Karpas-422 (cell line): Measurements from ENCODE around the gene CXXC5. TPM values are rescaled to one million over a fixed set of nuclear protein-coding genes. Genes with fewer than 3 reads are reported as not detected.

ENCODE experiments used
- DNase-seq: peaks from one replicate; pipeline ENCODE4 v3.0.0-alpha.2; 2015
- H2AFZ ChIP-seq: fragments of 200-600 bp; sonication (generic); 2 replicates; pipeline ENCODE4 v1.6.1; 2014; ENCODE audit warnings: antibody characterized with exemption, low read length, mixed read lengths
- H3K27ac ChIP-seq: fragments of 200-600 bp; sonication (generic); 2 replicates; pipeline ENCODE4 v1.5.1; 2014; ENCODE audit warnings: mild to moderate bottlenecking, low read length, moderate library complexity
- H3K27me3 ChIP-seq: fragments of 200-600 bp; sonication (generic); 2 replicates; pipeline ENCODE4 v1.6.1; 2014; ENCODE audit warnings: low read length, mixed read lengths
- H3K36me3 ChIP-seq: fragments of 200-600 bp; sonication (generic); 2 replicates; pipeline ENCODE4 v1.6.1; 2014; ENCODE audit warnings: low read length, mixed read lengths; ENCODE audit not compliant: insufficient read depth
- H3K4me1 ChIP-seq: fragments of 200-600 bp; sonication (generic); 2 replicates; pipeline ENCODE4 v1.6.1; 2014; ENCODE audit warnings: mild to moderate bottlenecking, low read length, mixed read lengths
- H3K4me2 ChIP-seq: fragments of 200-600 bp; sonication (generic); 2 replicates; pipeline ENCODE4 v1.6.1; 2014; ENCODE audit warnings: low read length, low read depth, mild to moderate bottlenecking; ENCODE audit not compliant: poor library complexity, severe bottlenecking
- H3K4me3 ChIP-seq: fragments of 200-600 bp; sonication (generic); 2 replicates; pipeline ENCODE4 v1.5.1; 2014; ENCODE audit warnings: mild to moderate bottlenecking, antibody characterized with exemption, low read length, mixed read lengths
- H3K79me2 ChIP-seq: fragments of 200-600 bp; sonication (generic); 2 replicates; pipeline ENCODE4 v1.6.1; 2014; ENCODE audit warnings: mild to moderate bottlenecking, low read length, mixed read lengths
- H3K9ac ChIP-seq: fragments of 200-600 bp; sonication (generic); 2 replicates; pipeline ENCODE4 v1.6.0; 2014; ENCODE audit warnings: low read length
- H3K9me2 ChIP-seq: fragments of 200-600 bp; sonication (generic), shearing (Covaris generic); replicated peaks from 2 replicates; pipeline ENCODE4 v1.6.0; 2014; ENCODE audit warnings: mild to moderate bottlenecking, low read length, moderate library complexity; ENCODE audit not compliant: insufficient read depth
- H3K9me3 ChIP-seq: fragments of 300-700, 200-600 bp; sonication (generic); 2 replicates; pipeline ENCODE4 v1.6.1; 2014; ENCODE audit warnings: low read length, mixed read lengths
- H4K20me1 ChIP-seq: fragments of 200-600 bp; sonication (generic); 2 replicates; pipeline ENCODE4 v1.6.1; 2014; ENCODE audit warnings: mild to moderate bottlenecking, antibody characterized with exemption, low read length, low read depth; ENCODE audit not compliant: insufficient read depth
- total RNA-seq: library from RNA; depleted of rRNA; stranded (reverse); fragments of >200 nt; shearing (Covaris generic); gene quantifications from 2 replicates; pipeline ENCODE4 v1.2.3, GENCODE V29; 2014; ENCODE audit warnings: low replicate concordance

CXXC5 gene
- total RNA-seq, 1 experiment from 2014 or later: 2.9 TPM

GRCh38 chr5:139664086-139664693, 16.0 kb downstream of the CXXC5 start:
- H3K9ac ChIP-seq: no peak overlapping the region
- no peak overlapping the region for H3K27ac ChIP-seq
- no peaks in the 10 kb centered on the region; the same call in 1 of the 2 replicates for H3K27me3 ChIP-seq
- H3K4me2 ChIP-seq: no peak overlapping the region
- H3K9me2 ChIP-seq: no peaks in the 10 kb centered on the region
- no peaks in the 10 kb centered on the region for H4K20me1 ChIP-seq
- H3K4me1 ChIP-seq: peaks cover 29% of the 10 kb centered on the region
- H3K4me3 ChIP-seq: no peak overlapping the region
- no peak overlapping the region for H2AFZ ChIP-seq
- no peak for DNase-seq
- no peaks in the 10 kb centered on the region for H3K79me2 ChIP-seq
- H3K36me3 ChIP-seq: no peaks in the 10 kb centered on the region
- H3K9me3 ChIP-seq: no peaks in the 10 kb centered on the region

DNA sequence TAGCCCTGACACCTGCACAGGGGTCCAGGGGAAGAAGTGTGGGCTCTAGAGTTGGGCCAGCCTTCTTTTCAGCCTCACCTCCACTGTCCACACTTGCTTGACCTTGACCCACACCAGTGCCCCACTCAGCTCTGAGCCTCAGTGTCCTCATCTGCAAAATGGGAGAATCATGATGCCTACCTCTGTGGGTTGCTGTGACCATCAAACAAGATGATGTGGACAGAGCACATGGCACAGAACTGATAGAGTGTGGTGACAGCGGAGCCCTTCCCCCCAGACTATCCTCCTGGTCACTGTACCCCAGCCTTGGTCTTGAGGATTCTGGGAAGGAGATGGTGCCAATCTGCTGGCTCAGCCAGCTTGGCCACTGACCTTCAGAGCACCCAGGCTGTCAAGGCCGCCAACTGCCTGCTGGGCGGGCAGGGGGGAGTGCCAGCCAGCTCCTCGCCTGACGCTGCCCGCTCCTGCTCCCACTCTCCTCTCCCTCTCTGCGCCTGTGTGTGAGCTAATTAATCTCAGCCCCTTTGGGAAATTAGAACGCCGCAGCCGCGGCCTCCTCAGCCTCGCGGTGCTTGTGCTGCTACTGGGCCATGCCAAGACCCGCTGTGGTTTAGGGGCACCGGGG, 16.7 kb downstream of the CXXC5 start:
- no peak for DNase-seq
- H3K4me2 ChIP-seq: no peak overlapping the region
- H3K4me1 ChIP-seq: peaks cover 36% of the 10 kb centered on the region
- H3K9me3 ChIP-seq: no peaks in the 10 kb centered on the region
- H3K36me3 ChIP-seq: no peaks in the 10 kb centered on the region
- no peak overlapping the region for H3K4me3 ChIP-seq
- H3K9ac ChIP-seq: no peak overlapping the region
- no peak overlapping the region for H3K27ac ChIP-seq
- no peaks in the 10 kb centered on the region for H3K9me2 ChIP-seq
- no peak overlapping the region for H2AFZ ChIP-seq
- H3K27me3 ChIP-seq: no peaks in the 10 kb centered on the region; the same call in 1 of the 2 replicates
- no peaks in the 10 kb centered on the region for H4K20me1 ChIP-seq
- no peaks in the 10 kb centered on the region for H3K79me2 ChIP-seq

- no peaks in the 10 kb centered on the region for H3K79me2 ChIP-seq
- no peaks in the 10 kb centered on the region; the same call in 1 of the 2 replicates for H3K27me3 ChIP-seq
- no peak overlapping the region for H3K9ac ChIP-seq
- H3K36me3 ChIP-seq: no peaks in the 10 kb centered on the region
- no peak overlapping the region for H3K27ac ChIP-seq
- DNase-seq: no peak
- H3K9me2 ChIP-seq: no peaks in the 10 kb centered on the region
- no peak overlapping the region for H2AFZ ChIP-seq
- no peaks in the 10 kb centered on the region for H3K9me3 ChIP-seq
- H3K4me3 ChIP-seq: no peak overlapping the region
- no peaks in the 10 kb centered on the region for H4K20me1 ChIP-seq
- peaks cover 43% of the 10 kb centered on the region for H3K4me1 ChIP-seq
- H3K4me2 ChIP-seq: no peak overlapping the region
These were observed 17.5 kb downstream of the CXXC5 start for GRCh38 chr5:139665626-139666025.

DNA sequence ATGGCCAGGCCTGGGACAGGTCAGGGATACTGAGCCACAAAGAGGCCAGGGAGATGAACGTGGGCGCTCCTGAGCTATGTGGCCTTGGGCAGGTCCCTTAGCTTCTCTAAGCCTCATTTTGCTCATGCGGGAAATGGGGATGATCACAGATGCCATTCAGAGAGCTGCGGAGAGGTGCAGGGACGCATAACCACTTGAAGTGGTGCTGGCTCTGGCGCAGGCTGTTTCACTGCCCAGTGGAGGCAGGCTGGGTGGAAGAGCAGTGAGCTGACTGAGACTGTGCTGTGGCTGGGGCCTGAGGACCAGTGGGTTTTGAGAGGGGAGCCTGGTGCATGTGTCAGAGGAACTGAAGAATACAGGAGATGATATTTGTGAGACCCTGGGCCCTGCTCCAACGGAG, 18.4 kb downstream of the CXXC5 start:
- no peak overlapping the region for H3K4me3 ChIP-seq
- DNase-seq: no peak

DNA sequence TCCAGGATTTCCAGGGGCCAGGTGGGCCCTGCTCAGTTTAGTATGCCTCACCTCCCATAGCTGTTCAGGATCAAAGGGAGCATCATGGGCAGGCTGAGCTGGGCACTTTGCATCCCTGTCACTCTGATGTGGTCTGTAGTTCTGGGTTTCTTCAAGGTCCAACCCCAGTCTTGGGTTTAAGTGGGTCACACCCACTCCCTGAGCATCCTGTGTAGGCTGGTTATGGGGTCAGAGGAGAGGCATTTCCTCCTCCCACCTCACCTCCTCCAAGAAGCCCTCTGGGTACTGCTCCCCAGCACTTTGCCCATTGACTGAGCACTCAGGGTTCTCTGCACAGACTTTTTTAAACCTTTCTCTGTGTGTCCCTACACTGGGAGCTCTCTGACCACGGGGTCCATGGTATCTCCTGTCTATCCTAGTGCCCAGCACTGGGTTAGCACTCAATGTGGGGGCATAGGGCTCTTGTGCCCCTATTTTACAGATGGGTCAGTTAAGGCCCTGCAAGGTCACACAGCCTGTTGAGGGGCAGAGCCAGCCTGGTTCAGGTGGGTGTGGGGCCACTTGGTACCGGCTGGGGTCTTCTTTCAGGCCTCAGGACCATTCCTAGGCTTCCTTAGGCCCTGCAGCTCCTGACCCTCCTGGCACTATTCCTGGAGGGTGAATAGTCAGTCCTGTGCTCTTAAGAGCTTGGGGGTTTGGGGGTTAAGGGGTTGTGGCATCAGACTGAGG, 19.0 kb downstream of the CXXC5 start:
- H3K9me2 ChIP-seq: no peaks in the 10 kb centered on the region
- DNase-seq: no peak
- H3K4me3 ChIP-seq: no peak overlapping the region
- H3K9ac ChIP-seq: no peak overlapping the region
- no peak overlapping the region for H3K27ac ChIP-seq
- H4K20me1 ChIP-seq: no peaks in the 10 kb centered on the region
- no peaks in the 10 kb centered on the region; the same call in 1 of the 2 replicates for H3K27me3 ChIP-seq
- peaks cover 44% of the 10 kb centered on the region for H3K4me1 ChIP-seq
- no peak overlapping the region for H2AFZ ChIP-seq
- no peak overlapping the region for H3K4me2 ChIP-seq
- no peaks in the 10 kb centered on the region for H3K79me2 ChIP-seq
- H3K36me3 ChIP-seq: no peaks in the 10 kb centered on the region
- H3K9me3 ChIP-seq: no peaks in the 10 kb centered on the region

More for the DNA sequence above, 18.4 kb downstream of the CXXC5 start:
- Histone ChIP-seq H3K27me3 (no peaks in the 10 kb centered on the region; the same call in 1 of the 2 replicates), H3K27ac (no peak overlapping the region), H4K20me1 (no peaks in the 10 kb centered on the region), H2AFZ (no peak overlapping the region), H3K9me2 (no peaks in the 10 kb centered on the region), H3K79me2 (no peaks in the 10 kb centered on the region), H3K4me1 (peaks cover 44% of the 10 kb centered on the region), H3K4me2 (no peak overlapping the region), H3K36me3 (no peaks in the 10 kb centered on the region), H3K9ac (no peak overlapping the region), H3K9me3 (no peaks in the 10 kb centered on the region)

DNA sequence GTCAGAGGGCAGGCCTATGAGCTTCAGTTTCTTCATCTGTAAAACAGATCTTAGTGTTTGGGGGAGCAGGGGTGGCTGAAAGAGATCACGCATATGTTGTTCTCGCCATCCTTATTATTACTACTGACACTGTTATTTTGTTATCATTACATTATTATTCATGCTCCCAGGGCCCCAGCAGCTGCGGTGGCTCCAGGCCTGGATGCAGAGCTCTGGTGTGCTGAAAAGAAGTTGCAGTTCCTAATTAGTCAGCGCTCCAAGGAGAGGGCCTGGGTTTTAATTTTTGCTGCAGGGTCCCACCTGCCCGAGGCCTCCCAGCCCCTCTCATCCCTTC, 19.5 kb downstream of the CXXC5 start:
- Histone ChIP-seq H3K27ac (no peak overlapping the region), H3K9me3 (no peaks in the 10 kb centered on the region), H2AFZ (no peak overlapping the region), H3K9me2 (no peaks in the 10 kb centered on the region), H3K36me3 (no peaks in the 10 kb centered on the region), H3K79me2 (no peaks in the 10 kb centered on the region), H3K4me1 (peaks cover 44% of the 10 kb centered on the region), H3K4me3 (peak overlapping the region; percentile 60; the same call in 1 of the 2 replicates), H3K4me2 (peak overlapping the region; percentile 70), H3K9ac (peak overlapping the region; percentile 62), H3K27me3 (no peaks in the 10 kb centered on the region; the same call in 1 of the 2 replicates), H4K20me1 (no peaks in the 10 kb centered on the region)
- no peak for DNase-seq

DNA sequence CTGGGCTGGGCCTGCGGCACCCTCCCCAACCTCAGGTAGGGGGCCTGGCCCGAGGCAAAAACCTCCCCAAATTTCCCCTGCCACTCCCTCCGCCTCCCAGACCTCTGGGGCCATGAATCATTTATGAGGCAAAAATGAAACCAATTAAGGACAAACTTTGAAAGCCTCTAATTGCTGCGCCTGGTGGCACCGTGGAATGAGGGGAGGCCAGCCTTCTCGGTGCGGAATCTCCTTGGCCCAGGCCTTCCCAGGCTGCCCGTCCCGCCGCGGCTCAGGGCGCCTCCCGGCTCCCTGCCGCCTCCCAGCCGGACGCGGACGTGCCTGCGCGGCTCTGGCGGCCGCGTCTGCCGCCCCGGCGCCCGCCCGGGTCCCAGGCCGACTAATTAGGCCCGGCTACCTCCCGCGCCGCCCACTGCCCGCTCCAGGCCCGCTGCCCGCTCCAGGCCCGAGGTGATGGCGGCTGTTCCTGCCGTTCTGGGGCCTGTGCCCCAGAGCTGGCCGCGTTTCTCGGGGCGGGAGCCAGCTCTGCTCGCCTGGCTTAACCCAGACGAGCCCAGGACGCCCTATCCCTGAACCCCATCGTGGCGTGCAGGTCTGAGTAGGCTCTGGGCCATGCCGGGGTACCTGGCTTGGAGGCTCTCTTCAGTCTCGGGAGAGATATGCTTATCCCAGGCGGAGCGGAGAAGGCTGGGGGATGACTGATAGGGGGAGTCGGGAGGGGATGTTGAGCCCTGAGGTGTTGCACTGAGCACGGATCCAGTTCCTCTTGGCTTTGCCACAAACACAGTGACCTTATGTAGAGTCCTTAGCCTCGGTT, 20.1 kb downstream of the CXXC5 start:
- peak overlapping the region; percentile 63; the same call in 1 of the 2 replicates for H2AFZ ChIP-seq
- peak overlapping the region; percentile 62 for H3K9ac ChIP-seq
- no peaks in the 10 kb centered on the region for H3K9me2 ChIP-seq
- no peak for DNase-seq
- peaks cover 44% of the 10 kb centered on the region for H3K4me1 ChIP-seq
- no peaks in the 10 kb centered on the region for H3K79me2 ChIP-seq
- no peaks in the 10 kb centered on the region for H3K36me3 ChIP-seq
- H3K9me3 ChIP-seq: no peaks in the 10 kb centered on the region
- H4K20me1 ChIP-seq: no peaks in the 10 kb centered on the region
- H3K27me3 ChIP-seq: no peaks in the 10 kb centered on the region; the same call in 1 of the 2 replicates
- H3K4me2 ChIP-seq: peak overlapping the region; percentile 70
- H3K27ac ChIP-seq: no peak overlapping the region
- peak overlapping the region; percentile 60 for H3K4me3 ChIP-seq
